Astrocyte of the cerebellum (primary cell): ENCODE measurements around the gene TPSAB1.
"Not testable (repeated sequence)": the region's sequence is repeated elsewhere in the genome, so short reads cannot be mapped to it uniquely, and the experiment has no call there.

Experiments
- DNase-seq: peaks from one replicate; pipeline ENCODE4 v3.0.0-alpha.2; 2011; ENCODE audit warnings: low read depth
- H3K4me3 ChIP-seq: 2 replicates; pipeline ENCODE4 v1.5.1; 2011; ENCODE audit warnings: mild to moderate bottlenecking, low read depth, low read length, moderate library complexity
- CTCF ChIP-seq: IDR thresholded peaks from 2 replicates; pipeline ENCODE4 v1.5.1; 2012; ENCODE audit warnings: low read length, low read depth, moderate library complexity, mild to moderate bottlenecking; ENCODE audit errors: missing control alignments
- in situ Hi-C: cut with HindIII; loops from 2 replicates; pipeline ENCODE4 v1.10.0; 2017; ENCODE audit warnings: low sequenced_read_pairs

TPSAB1 gene

GRCh38 chr16:1224558-1224957 lies 15.9 kb upstream of the TPSAB1 start:
- no peak for TF ChIP-seq CTCF
- in situ Hi-C loops, result no loop called here

GRCh38 chr16:1225051-1225451 lies 15.5 kb upstream of the TPSAB1 start, which contains the start of gene TPSG1:
TPSG1 (minus strand) TSS chr16:1225268; CDS start chr16:1225252, 16 bp downstream.
- in situ Hi-C loops, result no loop called here
- H3K4me3 ChIP-seq, result no peak within 1 kb of the TSS
- no peak for DNase-seq
- TF ChIP-seq CTCF, result no peak

More at GRCh38 chr16:1224558-1224957, 15.9 kb upstream of the TPSAB1 start:
- DNase-seq, result no peak
- no peak overlapping the region for H3K4me3 ChIP-seq

- DNase-seq, in situ Hi-C loops, H3K4me3 ChIP-seq: not testable (repeated sequence)
Observed at GRCh38 chr16:1225728-1226311, 14.7 kb upstream of the TPSAB1 start.

GRCh38 chr16:1226692-1227091 lies 13.8 kb upstream of the TPSAB1 start:
- DNase-seq, in situ Hi-C loops, H3K4me3 ChIP-seq: not testable (repeated sequence)

- DNase-seq, in situ Hi-C loops, H3K4me3 ChIP-seq: not testable (repeated sequence)
Observed at GRCh38 chr16:1228227-1228626, 12.3 kb upstream of the TPSAB1 start.

- DNase-seq, H3K4me3 ChIP-seq, in situ Hi-C loops: not testable (repeated sequence)
Observed at GRCh38 chr16:1229476-1229875, 11.0 kb upstream of the TPSAB1 start.

- DNase-seq, H3K4me3 ChIP-seq, in situ Hi-C loops: not testable (repeated sequence)
Observed at GRCh38 chr16:1230084-1230470, 10.4 kb upstream of the TPSAB1 start, which contains the start of gene TPSB2. TPSB2 (minus strand) TSS chr16:1230184; CDS start chr16:1229951, 233 bp downstream.

GRCh38 chr16:1230471-1231212 lies 9.9 kb upstream of the TPSAB1 start:
- DNase-seq, in situ Hi-C loops, H3K4me3 ChIP-seq: not testable (repeated sequence)

GRCh38 chr16:1231301-1231700 lies 9.2 kb upstream of the TPSAB1 start:
- DNase-seq, in situ Hi-C loops, H3K4me3 ChIP-seq: not testable (repeated sequence)

GRCh38 chr16:1232049-1232748 lies 8.3 kb upstream of the TPSAB1 start:
- DNase-seq, H3K4me3 ChIP-seq, in situ Hi-C loops: not testable (repeated sequence)

- DNase-seq, H3K4me3 ChIP-seq, in situ Hi-C loops: not testable (repeated sequence)
Observed at GRCh38 chr16:1236659-1237058, 3.8 kb upstream of the TPSAB1 start.
